PFSK-1 (cell line): ENCODE measurements around the gene CTPS1.

Experiments
- POLR2AphosphoS5 ChIP-seq: IDR thresholded peaks from 2 replicates; pipeline ENCODE4 v1.6.1; 2012; ENCODE audit warnings: low read depth, mild to moderate bottlenecking, control low read depth, low read length, moderate library complexity
- REST ChIP-seq, 2 experiments: IDR thresholded peaks; 2 replicates each; pipeline versions ENCODE4 v1.6.1 to v1.8.0; 2011 to 2012; ENCODE audit warnings: low read depth in 2 of 2, low read length in 2 of 2, control low read depth in 1 of 2, inconsistent platforms in 1 of 2, mild to moderate bottlenecking in 1 of 2, moderate library complexity in 1 of 2; ENCODE audit not compliant: insufficient read depth in 1 of 2
- TAF1 ChIP-seq: IDR thresholded peaks from 2 replicates; pipeline ENCODE4 v1.6.1; 2012; ENCODE audit warnings: low read length, control low read depth, borderline replicate concordance; ENCODE audit not compliant: insufficient read depth

- TF ChIP-seq REST (IDR thresholded peaks at IDR 0.05; ENCODE audit: insufficient read depth in 1 of 2, low read depth in 2 of 2, low read length in 2 of 2) (no peak), POLR2AphosphoS5 (no peak), TAF1 (no peak)
Observed at GRCh38 chr1:40952744-40953315, 26.7 kb upstream of the CTPS1 start.
